ENCODE results near the gene AMBP.

AMBP gene

GRCh38 chr9:114112778-114113584, 34.9 kb upstream of the AMBP start:
- FAIRE-seq = no peak

- no peak for FAIRE-seq
Measured at GRCh38 chr9:114112325-114112724, 34.2 kb upstream of the AMBP start.

GRCh38 chr9:114110180-114110579, 32.1 kb upstream of the AMBP start:
- FAIRE-seq = no peak

GRCh38 chr9:114109124-114109523, 31.0 kb upstream of the AMBP start:
- FAIRE-seq = no peak

- no peak for FAIRE-seq
Measured at GRCh38 chr9:114108016-114108833, 30.1 kb upstream of the AMBP start.

- no peak for FAIRE-seq
Measured at GRCh38 chr9:114107286-114108001, 29.3 kb upstream of the AMBP start.

GRCh38 chr9:114105236-114105635, 27.1 kb upstream of the AMBP start:
- FAIRE-seq = peak; percentile 47

GRCh38 chr9:114102484-114102883, 24.4 kb upstream of the AMBP start:
- FAIRE-seq = no peak

GRCh38 chr9:114100536-114100935, 22.4 kb upstream of the AMBP start:
- FAIRE-seq = peak; percentile 65

GRCh38 chr9:114099669-114100270, 21.7 kb upstream of the AMBP start:
- FAIRE-seq = peak; percentile 60

GRCh38 chr9:114098936-114099668, 21.0 kb upstream of the AMBP start, which contains the start of gene KIF12:
Gene KIF12 (minus strand): TSS chr9:114099292. CDS start chr9:114099276, 16 bp downstream.
- FAIRE-seq = no peak

GRCh38 chr9:114098021-114098935, 20.2 kb upstream of the AMBP start:
- no peak for FAIRE-seq

- FAIRE-seq = no peak
Measured at GRCh38 chr9:114097613-114098020, 19.5 kb upstream of the AMBP start.

- no peak for FAIRE-seq
Measured at GRCh38 chr9:114096866-114097612, 18.9 kb upstream of the AMBP start.

GRCh38 chr9:114096041-114096511, 18.0 kb upstream of the AMBP start:
- FAIRE-seq = no peak

- no peak for FAIRE-seq
Measured at GRCh38 chr9:114094971-114095370, 16.9 kb upstream of the AMBP start.

GRCh38 chr9:114093761-114094505, 15.8 kb upstream of the AMBP start:
- no peak for FAIRE-seq

GRCh38 chr9:114093031-114093471, 15.0 kb upstream of the AMBP start:
- FAIRE-seq = no peak

GRCh38 chr9:114092336-114092735, 14.2 kb upstream of the AMBP start:
- no peak for FAIRE-seq
